Lung (tissue), 12 donors: ENCODE measurements around the gene AXDND1. TPM values are rescaled to one million over a fixed set of nuclear protein-coding genes. Genes with fewer than 3 reads are reported as not detected.

Experiments
- ATAC-seq: fragments of 200-7000 bp; cut with Tn5 transposase; one replicate; pipeline ENCODE4 v1.9.1; 2020; ENCODE audit warnings: moderate number of reproducible peaks; ENCODE audit not compliant: insufficient read depth, low FRiP score
- DNase-seq, 3 donors: peaks; one replicate each; pipeline ENCODE4 v3.0.0-alpha.2; 2013 to 2017
- H3K27ac ChIP-seq, 2 donors: one replicate each; pipeline ENCODE4 v1.5.1; 2013; ENCODE audit warnings: mild to moderate bottlenecking in 2 of 2, moderate library complexity in 2 of 2, control low read depth in 1 of 2, inconsistent platforms in 1 of 2, low read depth in 1 of 2, low read length in 1 of 2
- H3K27me3 ChIP-seq, 3 donors: one replicate each; pipeline ENCODE4 v1.5.1; 2013; ENCODE audit warnings: low read length in 2 of 3; ENCODE audit not compliant: control insufficient read depth in 3 of 3, insufficient read depth in 3 of 3
- H3K36me3 ChIP-seq, 4 donors: one replicate each; pipeline ENCODE4 v1.5.1; 2013; ENCODE audit warnings: low read length in 4 of 4, mild to moderate bottlenecking in 1 of 4, moderate library complexity in 1 of 4; ENCODE audit not compliant: control insufficient read depth in 4 of 4, insufficient read depth in 4 of 4
- H3K4me1 ChIP-seq, 5 donors: one replicate each; pipeline ENCODE4 v1.5.1; 2013; ENCODE audit warnings: low read length in 5 of 5, mild to moderate bottlenecking in 2 of 5, moderate library complexity in 1 of 5; ENCODE audit not compliant: control insufficient read depth in 5 of 5, insufficient read depth in 5 of 5
- H3K4me3 ChIP-seq: one replicate; pipeline ENCODE4 v1.5.1; 2013; ENCODE audit warnings: mild to moderate bottlenecking, control low read depth, moderate library complexity
- H3K9ac ChIP-seq, 2 donors: one replicate each; pipeline ENCODE4 v1.5.1; 2013; ENCODE audit warnings: low read length in 2 of 2, control low read depth in 1 of 2; ENCODE audit not compliant: insufficient read depth in 1 of 2
- H3K9me3 ChIP-seq, 4 donors: one replicate each; pipeline ENCODE4 v1.5.1; 2013; ENCODE audit warnings: low read length in 3 of 4, mild to moderate bottlenecking in 1 of 4, moderate library complexity in 1 of 4; ENCODE audit not compliant: control insufficient read depth in 4 of 4, insufficient read depth in 3 of 4
- CTCF ChIP-seq: IDR thresholded peaks from 2 replicates; pipeline ENCODE4 v1.5.1; 2012; ENCODE audit warnings: mild to moderate bottlenecking; ENCODE audit errors: control extremely low read depth, extremely low read depth
- WGBS, 2 donors: extraction: QIAGEN DNeasy Blood & Tissue Kit; methylation state at CpG; one replicate each; pipeline ENCODE4 v1.1.7; 2013; 5-methylcytosine and 5-hydroxymethylcytosine counted together
- polyA plus RNA-seq, 2 donors: library from polyadenylated mRNA; stranded (reverse); fragments of 200-250 nt; gene quantifications; one replicate each; pipeline ENCODE4 v1.2.1, GENCODE V29; 2013
- total RNA-seq, 2 donors: library from RNA; depleted of rRNA in 1 of 2; stranded (reverse); fragments of >200 nt in 1 of 2; gene quantifications; one replicate each; pipeline ENCODE4 v1.2.1, GENCODE V29; 2014 to 2021
- donor health status: control.
- donor health status: control.
- donor health status: Bipolar disorder and iron deficiency.
- donor health status: healthy.
- donor health status: DM: yes; HTN: yes; CAD: no.

AXDND1 gene
- total and polyA plus RNA-seq, 4 donors, result 0.10 to 2.7 (median 0.42) TPM

DNA sequence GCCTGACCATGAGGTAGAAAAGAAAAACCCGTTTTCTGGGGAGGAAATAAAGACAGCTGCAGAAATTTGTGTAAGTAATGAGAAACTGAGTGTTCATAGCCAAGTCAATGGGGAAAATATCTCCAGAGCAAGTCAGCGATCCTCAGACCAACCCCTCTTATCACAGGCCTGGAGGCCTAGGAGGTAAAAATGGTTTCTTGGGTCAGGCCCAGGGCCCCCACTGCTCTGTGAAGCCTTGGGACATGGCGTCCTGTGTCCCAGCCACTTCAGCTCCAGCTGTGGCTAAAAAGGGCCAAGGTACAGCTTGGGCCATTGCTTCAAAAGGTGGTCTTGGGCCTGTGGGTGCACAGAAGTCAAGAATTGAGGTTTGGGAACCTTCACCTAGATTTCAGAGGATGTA is 108.9 kb downstream of the AXDND1 start:
- ATAC-seq (no peak), DNase-seq (no peak)
- H3K27me3 ChIP-seq, result no peaks in the 10 kb centered on the region
- H3K9me3 ChIP-seq, result peaks cover 0 to 16% (median 7%) of the 10 kb centered on the region in 4 donors
- WGBS, 2 donors, result 77 to 79% methylated on average over 3 of the region's 3 CpGs
- no peak overlapping the region for H3K27ac ChIP-seq
- H3K36me3 ChIP-seq, result no peaks in the 10 kb centered on the region
- no peak overlapping the region for H3K4me3 ChIP-seq
- no peaks in the 10 kb centered on the region for H3K4me1 ChIP-seq
- no peak for TF ChIP-seq CTCF
- no peak overlapping the region for H3K9ac ChIP-seq

- Histone ChIP-seq H3K9me3 (peaks cover 0 to 16% (median 7%) of the 10 kb centered on the region in 4 donors), H3K36me3 (no peaks in the 10 kb centered on the region), H3K27me3 (no peaks in the 10 kb centered on the region), H3K4me3 (no peak overlapping the region), H3K27ac (no peak overlapping the region), H3K4me1 (no peaks in the 10 kb centered on the region), H3K9ac (no peak overlapping the region)
- 31 to 60% methylated on average over 2 of the region's 2 CpGs for WGBS, 2 donors
- no peak for TF ChIP-seq CTCF
- DNase-seq (no peak), ATAC-seq (no peak)
Measured at GRCh38 chr1:179476484-179476883, 110.7 kb downstream of the AXDND1 start.

- Histone ChIP-seq H3K27ac (no peak overlapping the region), H3K27me3 (no peaks in the 10 kb centered on the region), H3K9ac (no peak overlapping the region), H3K4me1 (no peaks in the 10 kb centered on the region), H3K9me3 (peaks cover 0 to 16% (median 7%) of the 10 kb centered on the region in 4 donors), H3K4me3 (no peak overlapping the region), H3K36me3 (no peaks in the 10 kb centered on the region)
- 19 to 21% methylated on average over 1 of the region's 1 CpG for WGBS, 2 donors
- no peak for DNase-seq
- TF ChIP-seq CTCF, result no peak
- ATAC-seq, result no peak
Measured at GRCh38 chr1:179478370-179478769, 112.6 kb downstream of the AXDND1 start.

- H3K36me3 ChIP-seq, result no peaks in the 10 kb centered on the region
- no peaks in the 10 kb centered on the region for H3K4me1 ChIP-seq
- H3K27me3 ChIP-seq, result no peaks in the 10 kb centered on the region
- DNase-seq (no peak), ATAC-seq (no peak)
- no peak overlapping the region for H3K4me3 ChIP-seq
- TF ChIP-seq CTCF, result no peak
- peaks cover 0 to 9% (median 1%) of the 10 kb centered on the region in 4 donors for H3K9me3 ChIP-seq
- H3K27ac ChIP-seq, result no peak overlapping the region
- no peak overlapping the region for H3K9ac ChIP-seq
- WGBS, 2 donors, result 65 to 78% methylated on average over 1 of the region's 1 CpG
Measured at GRCh38 chr1:179490611-179491010, 124.8 kb downstream of the AXDND1 start.
